ENCODE data around the gene SCYGR7. TPM values are rescaled to one million over a fixed set of nuclear protein-coding genes. Genes with fewer than 3 reads are reported as not detected.

The SCYGR7 gene
- total RNA-seq (not detected in 2 replicates), polyA plus RNA-seq (not detected in 2 replicates), polyA minus RNA-seq (ENCODE audit: low replicate concordance) (not detected in 2 replicates)
- not detected in 2 replicates for polyA plus RNA-seq (2012)

GRCh38 chr2:227728035-227728434, at the start of gene SCYGR7:
Gene SCYGR7 (plus strand): TSS chr2:227728335. CDS start chr2:227728335, 0 bp downstream.
- Histone ChIP-seq H3K9me3 (ENCODE audit: control insufficient read depth, insufficient read depth, low read depth, low read length) (no peaks in the 10 kb centered on the region), H2AFZ (ENCODE audit: low read length) (no peak within 1 kb of the TSS), H4K20me1 (ENCODE audit: control insufficient read depth, extremely low read depth, insufficient read depth, low read length) (no peaks in the 10 kb centered on the region), H3K36me3 (ENCODE audit: control insufficient read depth, insufficient read depth, low read length) (no peaks in the 10 kb centered on the region), H3K4me2 (ENCODE audit: extremely low read depth, insufficient read depth, low read length) (no peak within 1 kb of the TSS), H3K27me3 (ENCODE audit: control insufficient read depth, insufficient read depth, low read length) (no peaks in the 10 kb centered on the region), H3K9ac (ENCODE audit: insufficient read depth, low read length) (no peak within 1 kb of the TSS), H3K4me3 (replicated peaks in 1 of 4; ENCODE audit: control extremely low read depth in 1 of 4, insufficient read depth in 1 of 4, low read depth in 3 of 4, low read length in 4 of 4) (no peak within 1 kb of the TSS), H3K4me1 (ENCODE audit: control insufficient read depth, extremely low read depth, insufficient read depth, low read length) (no peaks in the 10 kb centered on the region), H3K79me2 (ENCODE audit: control insufficient read depth, insufficient read depth, low read length) (no peaks in the 10 kb centered on the region), H3K27ac (ENCODE audit: insufficient read depth, low read length) (no peak within 1 kb of the TSS)
- TF ChIP-seq CTCF (conservative IDR thresholded peaks at IDR 0.05 in 1 of 2, IDR thresholded peaks at IDR 0.05 in 1 of 2; ENCODE audit: low read depth in 1 of 2, low read length in 2 of 2) = no peak
- TF ChIP-seq EZH2 (IDR thresholded peaks at IDR 0.05; ENCODE audit: low read length, missing control alignments) = no peak
- no peak for DNase-seq (ENCODE audit: low read depth in 2 of 2)

GRCh38 chr2:227684258-227684657, 43.9 kb upstream of the SCYGR7 start:
- no peak for DNase-seq (ENCODE audit: low read depth in 2 of 2)
- H3K36me3 ChIP-seq (ENCODE audit: control insufficient read depth, insufficient read depth, low read length) = no peaks in the 10 kb centered on the region

GRCh38 chr2:227687189-227687588, 40.9 kb upstream of the SCYGR7 start:
- Histone ChIP-seq H3K9ac (ENCODE audit: insufficient read depth, low read length) (no peak overlapping the region), H3K27me3 (ENCODE audit: control insufficient read depth, insufficient read depth, low read length) (no peaks in the 10 kb centered on the region), H3K79me2 (ENCODE audit: control insufficient read depth, insufficient read depth, low read length) (no peaks in the 10 kb centered on the region), H3K4me3 (replicated peaks in 1 of 4; ENCODE audit: control extremely low read depth in 1 of 4, insufficient read depth in 1 of 4, low read depth in 3 of 4, low read length in 4 of 4) (no peak overlapping the region), H2AFZ (ENCODE audit: low read length) (no peak overlapping the region), H3K4me1 (ENCODE audit: control insufficient read depth, extremely low read depth, insufficient read depth, low read length) (no peaks in the 10 kb centered on the region), H3K36me3 (ENCODE audit: control insufficient read depth, insufficient read depth, low read length) (no peaks in the 10 kb centered on the region), H3K9me3 (ENCODE audit: control insufficient read depth, insufficient read depth, low read depth, low read length) (no peaks in the 10 kb centered on the region), H3K4me2 (ENCODE audit: extremely low read depth, insufficient read depth, low read length) (no peak overlapping the region), H4K20me1 (ENCODE audit: control insufficient read depth, extremely low read depth, insufficient read depth, low read length) (no peaks in the 10 kb centered on the region), H3K27ac (ENCODE audit: insufficient read depth, low read length) (no peak overlapping the region)
- TF ChIP-seq EZH2 (IDR thresholded peaks at IDR 0.05; ENCODE audit: low read length, missing control alignments) (no peak), CTCF (conservative IDR thresholded peaks at IDR 0.05 in 1 of 2, IDR thresholded peaks at IDR 0.05 in 1 of 2; ENCODE audit: low read depth in 1 of 2, low read length in 2 of 2) (no peak)
- no peak for DNase-seq (ENCODE audit: low read depth in 2 of 2)

More at GRCh38 chr2:227684258-227684657, 43.9 kb upstream of the SCYGR7 start:
- no peaks in the 10 kb centered on the region for H3K9me3 ChIP-seq (ENCODE audit: control insufficient read depth, insufficient read depth, low read depth, low read length)
- H4K20me1 ChIP-seq (ENCODE audit: control insufficient read depth, extremely low read depth, insufficient read depth, low read length) = no peaks in the 10 kb centered on the region
- no peaks in the 10 kb centered on the region for H3K27me3 ChIP-seq (ENCODE audit: control insufficient read depth, insufficient read depth, low read length)
- H2AFZ ChIP-seq (ENCODE audit: low read length) = no peak overlapping the region
- H3K4me3 ChIP-seq (replicated peaks in 1 of 4; ENCODE audit: control extremely low read depth in 1 of 4, insufficient read depth in 1 of 4, low read depth in 3 of 4, low read length in 4 of 4) = no peak overlapping the region
- no peak overlapping the region for H3K9ac ChIP-seq (ENCODE audit: insufficient read depth, low read length)
- H3K4me1 ChIP-seq (ENCODE audit: control insufficient read depth, extremely low read depth, insufficient read depth, low read length) = no peaks in the 10 kb centered on the region
- H3K27ac ChIP-seq (ENCODE audit: insufficient read depth, low read length) = no peak overlapping the region
- no peak overlapping the region for H3K4me2 ChIP-seq (ENCODE audit: extremely low read depth, insufficient read depth, low read length)
- H3K79me2 ChIP-seq (ENCODE audit: control insufficient read depth, insufficient read depth, low read length) = no peaks in the 10 kb centered on the region
- TF ChIP-seq EZH2 (IDR thresholded peaks at IDR 0.05; ENCODE audit: low read length, missing control alignments) = no peak
- TF ChIP-seq CTCF (conservative IDR thresholded peaks at IDR 0.05 in 1 of 2, IDR thresholded peaks at IDR 0.05 in 1 of 2; ENCODE audit: low read depth in 1 of 2, low read length in 2 of 2) = no peak
